Heart left ventricle (tissue), 13 donors: ENCODE results near the gene NEMF.

Source experiments
- CTCF ChIP-seq, 12 donors: fragments of 200-600 bp; sonication (generic) in 4 of 12; IDR thresholded peaks; one replicate each; pipeline versions ENCODE4 v1.5.0 to v1.8.0; 2018 to 2022; ENCODE audit warnings: antibody characterized with exemption in 12 of 12, mild to moderate bottlenecking in 5 of 12
- POLR2A ChIP-seq, 2 donors: fragments of 450-650 bp; IDR thresholded peaks; one replicate each; pipeline ENCODE4 v1.6.1; 2017; ENCODE audit warnings: antibody characterized with exemption in 2 of 2, mild to moderate bottlenecking in 2 of 2, moderate library complexity in 2 of 2
- donor health status: ischemic (EF 13 %, LVEDD 7.1; RV severe dilation, severe dysfunction).
- donor health status: DM: no; HTN: yes; CAD: no.
- donor health status: DM: no; HTN: no; CAD: no.
- donor health status: ischemic (EF 25% LVEDD 6.9; RV normal size, moderate dysfunction).
- donor health status: ischemic (EF 25% LVEDD 5.7; RV mildly dilated, moderate dysfunction).
- donor health status: ischemic (EF 35%, LVEDD 5.7; RV mildly dilated, moderate dysfunction).
- donor health status: nonischemic (EF 11% LVEDD 7.7; RV severe dilation, severe dysfunction).
- donor health status: DM: yes; HTN: yes; CAD: no.
- donor health status: PGD.
- donor health status: ischemic (EF 29% LVEDD 5.4; RV normal size, mild dysfunction).
- donor health status: nonischemic (EF 23%, LVEDD 6.1; RV moderate dilation, normal function).

GRCh38 chr14:49796025-49796424 is 56.6 kb downstream of the NEMF start:
- TF ChIP-seq POLR2A (IDR thresholded peaks at IDR 0.05): no peak
- no peak for TF ChIP-seq CTCF (IDR thresholded peaks at IDR 0.05)
